ENCODE measurements around the gene ACAA1. TPM values are rescaled to one million over a fixed set of nuclear protein-coding genes. Genes with fewer than 3 reads are reported as not detected.

ACAA1 gene
- total RNA-seq, 1 donor from 2014 or later, result 47.8 TPM

Small RNA genes lying within 50 kb of the gene (small RNA-seq; reads per million reads assigned to genes)
- not detected for gene RF00019 (ENCODE audit: low replicate concordance)

Other genes with a start within 250 kb of the ACAA1 start
- 15.4 TPM for gene VILL, start 146.3 kb downstream of the ACAA1 start, total RNA-seq
- 26.2 TPM for gene PLCD1, start 107.5 kb downstream of the ACAA1 start, total RNA-seq
- 0.49 TPM for gene DLEC1, start 97.9 kb downstream of the ACAA1 start, total RNA-seq
- 10.5 TPM for gene MYD88, start 1.5 kb upstream of the ACAA1 start, total RNA-seq
- 41.1 TPM for gene OXSR1, start 28.4 kb upstream of the ACAA1 start, total RNA-seq
- gene SLC22A13, start 128.7 kb upstream of the ACAA1 start, total RNA-seq, result 0.30 TPM
- 0.30 TPM for gene SLC22A14, start 145.2 kb upstream of the ACAA1 start, total RNA-seq
- 5.6 TPM for gene XYLB, start 209.7 kb upstream of the ACAA1 start, total RNA-seq